B cell (primary cell): Measurements from ENCODE around the gene LIG3. TPM values are rescaled to one million over a fixed set of nuclear protein-coding genes. Genes with fewer than 3 reads are reported as not detected.

Source experiments
- ATAC-seq: fragments of 200-7000 bp; cut with Tn5 transposase; one replicate; pipeline ENCODE4 v1.10.0; 2021; ENCODE audit warnings: low read depth, mild to moderate bottlenecking, moderate number of reproducible peaks, moderate library complexity
- CTCF ChIA-PET: fragments of 350-600 bp; sonication (Branson Sonifier 250); formaldehyde crosslinking; loops from one replicate; lab custom pipeline; 2021; ENCODE audit warnings: antibody characterized with exemption, inconsistent platforms; lab: Charles Lee
- POLR2A ChIA-PET: fragments of 350-600 bp; sonication (Branson Sonifier 250); formaldehyde crosslinking; loops from one replicate; lab custom pipeline; 2021; ENCODE audit warnings: antibody characterized with exemption; lab: Charles Lee
- DNase-seq: peaks from one replicate; pipeline ENCODE4 v3.0.0; 2013
- H2AFZ ChIP-seq: 2 replicates; pipeline ENCODE4 v1.6.1; 2012; ENCODE audit warnings: mild to moderate bottlenecking, low read depth, low read length; ENCODE audit not compliant: insufficient read depth, poor library complexity, severe bottlenecking
- H3K27ac ChIP-seq, 2 donors: 1 replicate in 1 of 2; 2 replicates in 1 of 2; pipeline ENCODE4 v1.5.1; 2012 to 2013; ENCODE audit warnings: low read length in 2 of 2, mild to moderate bottlenecking in 2 of 2, moderate library complexity in 1 of 2
- H3K27me3 ChIP-seq, 4 experiments: fragments of 200-600 bp in 1 of 4; sonication (generic) in 1 of 4; replicated peaks in 1 of 4; 1 replicate in 2 of 4; 2 replicates in 2 of 4; pipeline versions ENCODE4 v1.6.1 to v1.7.0; 2013 to 2016; ENCODE audit warnings: low read length in 3 of 4, mild to moderate bottlenecking in 2 of 4, mixed read lengths in 1 of 4, moderate library complexity in 1 of 4; ENCODE audit not compliant: insufficient read depth in 4 of 4, control insufficient read depth in 3 of 4; ENCODE audit errors: control extremely low read depth in 1 of 4
- H3K36me3 ChIP-seq, 2 experiments: replicated peaks in 1 of 2; 1 replicate in 1 of 2; 2 replicates in 1 of 2; pipeline versions ENCODE4 v1.6.1 to v1.7.1; 2013; ENCODE audit warnings: low read length in 1 of 2; ENCODE audit not compliant: insufficient read depth in 2 of 2, control insufficient read depth in 1 of 2; ENCODE audit errors: control extremely low read depth in 1 of 2, extremely low read depth in 1 of 2
- H3K4me1 ChIP-seq, 2 donors: fragments of 200-600 bp in 1 of 2; sonication (generic) in 1 of 2; 1 replicate in 1 of 2; 2 replicates in 1 of 2; pipeline versions ENCODE4 v1.5.1 to v1.6.1; 2013 to 2017; ENCODE audit warnings: low read length in 2 of 2; ENCODE audit not compliant: control insufficient read depth in 2 of 2, insufficient read depth in 2 of 2
- H3K4me2 ChIP-seq: replicated peaks from 2 replicates; pipeline ENCODE3; 2012; ENCODE audit warnings: mild to moderate bottlenecking, low read depth, low read length; ENCODE audit not compliant: poor library complexity, severe bottlenecking
- H3K4me3 ChIP-seq, 5 experiments: fragments of 200-600 bp in 1 of 5; sonication (generic) in 1 of 5; 1 replicate in 3 of 5; 2 replicates in 2 of 5; pipeline versions ENCODE4 v1.5.1 to v1.7.0; 2011 to 2016; ENCODE audit warnings: low read length in 4 of 5, mild to moderate bottlenecking in 4 of 5, low read depth in 2 of 5, control low read depth in 1 of 5, moderate library complexity in 1 of 5; ENCODE audit not compliant: insufficient read depth in 1 of 5; ENCODE audit errors: control extremely low read depth in 1 of 5, extremely low read depth in 1 of 5
- H3K79me2 ChIP-seq: fragments of 200-600 bp; sonication (generic); one replicate; pipeline ENCODE4 v1.6.0; 2016; ENCODE audit warnings: low read length; ENCODE audit not compliant: control insufficient read depth, insufficient read depth
- H3K9ac ChIP-seq: fragments of 200-600 bp; sonication (generic); 2 replicates; pipeline ENCODE4 v1.6.1; 2017; ENCODE audit warnings: mild to moderate bottlenecking, low read length, moderate library complexity
- H3K9me3 ChIP-seq, 3 donors: one replicate each; pipeline versions ENCODE4 v1.6.1 to v1.7.1; 2013; ENCODE audit warnings: low read length in 2 of 3; ENCODE audit not compliant: control insufficient read depth in 2 of 3, insufficient read depth in 1 of 3; ENCODE audit errors: control extremely low read depth in 1 of 3
- H4K20me1 ChIP-seq: 2 replicates; pipeline ENCODE4 v1.6.0; 2012; ENCODE audit warnings: mild to moderate bottlenecking, low read length; ENCODE audit not compliant: insufficient read depth, control insufficient read depth, poor library complexity, severe bottlenecking
- H3K27ac Mint-ChIP-seq: one replicate; pipeline ENCODE4 v1.8.0; 2021; ENCODE audit warnings: mixed read lengths
- H3K27me3 Mint-ChIP-seq: one replicate; pipeline ENCODE4 v1.8.0; 2021; ENCODE audit warnings: mixed read lengths
- H3K4me1 Mint-ChIP-seq: one replicate; pipeline ENCODE4 v1.8.0; 2021; ENCODE audit warnings: mixed read lengths
- H3K4me3 Mint-ChIP-seq: one replicate; pipeline ENCODE4 v1.8.0; 2021; ENCODE audit warnings: mixed read lengths
- H3K9me3 Mint-ChIP-seq: one replicate; pipeline ENCODE4 v1.8.0; 2022; ENCODE audit warnings: mixed read lengths; ENCODE audit not compliant: insufficient read depth
- CTCF ChIP-seq: fragments of 200-600 bp; IDR thresholded peaks from one replicate; pipeline ENCODE4 v1.8.0; 2022; ENCODE audit warnings: antibody characterized with exemption, mild to moderate bottlenecking
- EZH2 ChIP-seq: IDR thresholded peaks from 2 replicates; pipeline ENCODE4 v1.6.1; 2012; ENCODE audit warnings: borderline replicate concordance, low read depth, mild to moderate bottlenecking, moderate library complexity, low read length; ENCODE audit not compliant: insufficient read depth, poor library complexity, severe bottlenecking
- WGBS: methylation state at CpG from one replicate; pipeline ENCODE4 v1.1.5; 2013; ENCODE audit warnings: missing lambda C conversion rate; ENCODE audit not compliant: insufficient coverage; 5-methylcytosine and 5-hydroxymethylcytosine counted together
- intact Hi-C: fragments of 100-400 bp; cut with micrococcal nuclease; formaldehyde crosslinking; loops from one replicate; pipeline ENCODE4 v1.10.0; 2022
- polyA plus RNA-seq: library from polyadenylated mRNA; depleted of rRNA; stranded (reverse); fragments of >200 nt; gene quantifications from 2 replicates; pipeline ENCODE4 v1.2.3, GENCODE V29; 2012
- total RNA-seq, 2 donors: library from RNA; stranded (reverse); fragments of 120-200 nt in 1 of 2; gene quantifications; 1 replicate in 1 of 2; 2 replicates in 1 of 2; pipeline versions ENCODE4 v1.2.3 to v1.2.4, GENCODE V29; 2013 to 2022

Gene LIG3
- total and polyA plus RNA-seq, 2 donors (not counting 1 experiment from before 2014, with no cell fraction given), result 8.8 to 34.4 TPM

GRCh38 chr17:35021520-35022380, 41.4 kb downstream of the LIG3 start:
- H3K79me2 ChIP-seq, result no peaks in the 10 kb centered on the region
- TF ChIP-seq EZH2, result no peak
- TF ChIP-seq CTCF, result no peak
- DNase-seq, result no peak
- no peaks in the 10 kb centered on the region for H3K27me3 ChIP-seq
- no peaks in the 10 kb centered on the region for H3K27me3 Mint-ChIP-seq
- no peak for ATAC-seq
- H3K4me1 Mint-ChIP-seq, result peaks cover 11% of the 10 kb centered on the region
- no peak overlapping the region for H2AFZ ChIP-seq
- 97% methylated on average over 9 of the region's 11 CpGs for WGBS
- H3K9ac ChIP-seq, result no peak overlapping the region
- intact Hi-C loops, result loop anchor here (2.0 kb wide), 1 partner anchor 67 kb away; no protein-coding TSS in a partner anchor
- H3K9me3 Mint-ChIP-seq, result no peaks in the 10 kb centered on the region
- POLR2A ChIA-PET, result interaction anchor here (1.4 kb wide), 1 partner anchor 68 kb away, joined by 3 read pairs; no protein-coding TSS in a partner anchor
- no peak overlapping the region for H3K27ac Mint-ChIP-seq
- H3K27ac ChIP-seq, result no peak overlapping the region
- CTCF ChIA-PET, result interaction anchor here (0.8 to 2.8 kb wide), 4 partner anchors 24 to 68 kb away, joined by 3 to 18 read pairs (median 4); partner anchors contain the start of gene RFFL
- no peaks in the 10 kb centered on the region for H3K9me3 ChIP-seq
- no peak overlapping the region for H3K4me3 ChIP-seq
- no peaks in the 10 kb centered on the region for H4K20me1 ChIP-seq
- H3K4me1 ChIP-seq, result peaks cover 7 to 8% of the 10 kb centered on the region in 2 donors
- peaks cover 0 to 44% of the 10 kb centered on the region in 2 experiments for H3K36me3 ChIP-seq
- no peak overlapping the region for H3K4me3 Mint-ChIP-seq
- H3K4me2 ChIP-seq, result no peak overlapping the region
